Measurements from ENCODE around the gene SMIM35. TPM values are rescaled to one million over a fixed set of nuclear protein-coding genes. Genes with fewer than 3 reads are reported as not detected.
A peak's percentile ranks its signal among the peaks of the same experiment; 100 is the strongest.

The SMIM35 gene
- total RNA-seq, 1 donor from 2014 or later: 0.14 TPM

DNA sequence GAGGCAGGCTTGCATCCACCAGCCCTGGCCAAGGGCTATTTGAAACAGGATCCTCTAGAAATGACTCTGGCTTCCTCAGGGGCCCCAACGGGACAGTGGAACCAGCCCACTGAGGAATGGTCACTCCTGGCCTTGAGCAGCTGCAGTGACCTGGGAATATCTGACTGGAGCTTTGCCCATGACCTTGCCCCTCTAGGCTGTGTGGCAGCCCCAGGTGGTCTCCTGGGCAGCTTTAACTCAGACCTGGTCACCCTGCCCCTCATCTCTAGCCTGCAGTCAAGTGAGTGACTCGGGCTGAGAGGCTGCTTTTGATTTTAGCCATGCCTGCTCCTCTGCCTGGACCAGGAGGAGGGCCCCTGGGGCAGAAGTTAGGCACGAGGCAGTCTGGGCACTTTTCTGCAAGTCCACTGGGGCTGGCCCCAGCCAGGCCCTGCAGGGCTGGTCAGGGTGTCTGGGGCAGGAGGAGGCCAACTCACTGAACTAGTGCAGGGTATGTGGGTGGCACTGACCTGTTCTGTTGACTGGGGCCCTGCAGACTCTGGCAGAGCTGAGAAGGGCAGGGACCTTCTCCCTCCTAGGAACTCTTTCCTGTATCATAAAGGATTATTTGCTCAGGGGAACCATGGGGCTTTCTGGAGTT is 87.3 kb downstream of the SMIM35 start:
- Mint-ChIP-seq H3K36me3 (ENCODE audit: low read depth) (peaks cover 74% of the 10 kb centered on the region), H3K9me3 (peaks cover 12% of the 10 kb centered on the region), H3K4me3 (peak overlapping the region; percentile 42), H3K4me1 (peaks cover 84% of the 10 kb centered on the region), H3K27me3 (no peaks in the 10 kb centered on the region), H3K27ac (peak overlapping the region; percentile 99)
- DNase-seq: peak; percentile 66
- intact Hi-C loops (cut with micrococcal nuclease): no loop called here

- H3K27ac Mint-ChIP-seq: peak overlapping the region; percentile 87
- H3K36me3 Mint-ChIP-seq (ENCODE audit: low read depth): peaks cover 76% of the 10 kb centered on the region
- intact Hi-C loops (cut with micrococcal nuclease): loop anchor here (1.0 kb wide), 1 partner anchor 13 kb away; the partner anchor contains the start of gene IL10RA
- DNase-seq: no peak
- H3K9me3 Mint-ChIP-seq: peaks cover 6% of the 10 kb centered on the region
- H3K4me1 Mint-ChIP-seq: peaks cover 82% of the 10 kb centered on the region
- H3K4me3 Mint-ChIP-seq: peak overlapping the region; percentile 29
- H3K27me3 Mint-ChIP-seq: no peaks in the 10 kb centered on the region
These were observed 88.0 kb downstream of the SMIM35 start for GRCh38 chr11:117998664-117999353.

DNA sequence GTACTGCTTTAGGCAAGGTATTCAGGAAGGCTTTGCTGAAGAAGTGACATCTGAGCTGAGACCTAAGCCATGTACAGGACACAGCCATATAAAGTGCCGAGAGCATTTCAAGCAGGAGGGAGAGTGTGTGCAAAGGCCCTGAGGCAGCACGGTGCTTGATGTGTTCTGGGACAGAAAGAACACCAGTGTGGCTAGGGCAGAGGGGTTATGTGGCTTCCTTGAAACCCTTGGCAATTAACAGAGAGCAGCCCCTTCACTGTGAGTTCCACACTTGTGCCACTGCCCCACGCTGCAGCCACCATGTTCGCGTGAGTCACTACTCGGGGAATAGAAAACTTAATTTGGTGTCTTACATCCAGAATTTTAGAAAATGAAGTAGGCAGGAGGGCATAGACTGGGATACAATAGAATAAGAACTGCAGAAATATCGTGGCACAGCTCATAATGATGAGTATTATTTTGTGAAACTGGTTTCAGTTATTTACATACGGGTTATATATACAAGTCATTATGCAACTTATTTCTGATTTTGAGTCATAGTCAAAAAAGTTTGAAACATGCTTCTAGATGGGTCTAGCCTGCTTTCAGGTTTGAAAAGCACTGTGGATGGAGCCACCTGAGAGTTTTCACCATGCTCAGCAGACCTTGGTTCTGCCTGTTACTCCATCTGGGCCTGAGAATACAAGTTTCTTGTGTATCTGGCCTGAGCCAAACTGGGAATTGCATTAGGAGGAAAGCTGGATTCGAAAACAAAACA is 88.8 kb downstream of the SMIM35 start:
- Mint-ChIP-seq H3K9me3 (no peaks in the 10 kb centered on the region), H3K4me3 (peak overlapping the region; percentile 29), H3K27ac (peak overlapping the region; percentile 87), H3K4me1 (peaks cover 81% of the 10 kb centered on the region), H3K27me3 (no peaks in the 10 kb centered on the region), H3K36me3 (ENCODE audit: low read depth) (peaks cover 79% of the 10 kb centered on the region)
- intact Hi-C loops (cut with micrococcal nuclease): loop anchor here (1.0 kb wide), 1 partner anchor 12 kb away; the partner anchor contains the start of gene IL10RA
- peak; percentile 63 for DNase-seq

DNA sequence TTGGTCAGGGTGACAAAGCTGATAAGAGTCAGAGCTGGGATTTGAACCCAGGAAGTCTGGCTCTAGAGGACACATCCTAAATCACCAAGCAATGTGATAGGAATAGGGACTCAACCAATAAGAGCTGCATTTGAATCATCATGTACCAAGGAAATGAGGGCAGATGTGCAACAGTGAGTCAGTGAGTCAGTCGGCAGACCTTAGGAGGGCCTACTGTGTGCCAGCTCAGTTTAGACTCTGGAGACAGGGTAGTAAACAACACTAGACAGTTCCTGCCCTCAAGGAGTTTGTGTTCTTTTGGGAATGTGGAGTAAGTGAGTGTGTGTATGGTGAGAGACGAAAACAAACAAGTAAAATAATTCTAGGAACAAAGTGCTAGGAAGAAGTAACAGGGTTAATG is 89.4 kb downstream of the SMIM35 start:
- Mint-ChIP-seq H3K9me3 (no peaks in the 10 kb centered on the region), H3K36me3 (ENCODE audit: low read depth) (peaks cover 85% of the 10 kb centered on the region), H3K27ac (peak overlapping the region; percentile 87), H3K4me1 (peaks cover 81% of the 10 kb centered on the region), H3K4me3 (peak overlapping the region; percentile 8), H3K27me3 (no peaks in the 10 kb centered on the region)
- intact Hi-C loops (cut with micrococcal nuclease): no loop called here
- no peak for DNase-seq

DNA sequence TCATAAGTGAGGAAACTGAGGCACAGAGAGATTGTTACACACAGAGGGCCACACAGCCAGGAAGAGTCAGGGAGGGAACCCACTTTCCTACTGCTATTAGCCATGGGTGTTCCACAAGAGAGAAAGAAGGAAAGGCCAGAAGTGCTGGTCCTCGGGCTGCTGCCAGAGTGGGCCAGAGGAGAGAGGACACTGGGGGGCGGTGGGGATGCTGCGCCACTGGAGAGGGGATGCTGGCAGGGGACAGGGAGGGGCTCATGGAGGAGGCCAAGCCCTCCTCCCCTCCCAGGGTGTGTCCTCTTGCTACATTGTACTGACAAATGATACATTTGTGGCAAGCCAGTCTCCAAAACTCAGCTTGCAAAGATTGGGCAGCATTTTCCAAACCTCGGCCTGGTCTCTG is 90.7 kb downstream of the SMIM35 start:
- H3K36me3 Mint-ChIP-seq (ENCODE audit: low read depth): peaks cover 92% of the 10 kb centered on the region
- no peaks in the 10 kb centered on the region for H3K9me3 Mint-ChIP-seq
- peaks cover 80% of the 10 kb centered on the region for H3K4me1 Mint-ChIP-seq
- no peak for DNase-seq
- no peaks in the 10 kb centered on the region for H3K27me3 Mint-ChIP-seq
- intact Hi-C loops (cut with micrococcal nuclease): no loop called here
- H3K27ac Mint-ChIP-seq: peak overlapping the region; percentile 86
- no peak overlapping the region for H3K4me3 Mint-ChIP-seq

GRCh38 chr11:117995472-117995871 is 91.3 kb downstream of the SMIM35 start:
- Mint-ChIP-seq H3K9me3 (no peaks in the 10 kb centered on the region), H3K4me3 (no peak overlapping the region), H3K27me3 (no peaks in the 10 kb centered on the region), H3K36me3 (ENCODE audit: low read depth) (peaks cover 95% of the 10 kb centered on the region), H3K4me1 (peaks cover 77% of the 10 kb centered on the region), H3K27ac (peak overlapping the region; percentile 86)
- intact Hi-C loops (cut with micrococcal nuclease): no loop called here
- no peak for DNase-seq

DNA sequence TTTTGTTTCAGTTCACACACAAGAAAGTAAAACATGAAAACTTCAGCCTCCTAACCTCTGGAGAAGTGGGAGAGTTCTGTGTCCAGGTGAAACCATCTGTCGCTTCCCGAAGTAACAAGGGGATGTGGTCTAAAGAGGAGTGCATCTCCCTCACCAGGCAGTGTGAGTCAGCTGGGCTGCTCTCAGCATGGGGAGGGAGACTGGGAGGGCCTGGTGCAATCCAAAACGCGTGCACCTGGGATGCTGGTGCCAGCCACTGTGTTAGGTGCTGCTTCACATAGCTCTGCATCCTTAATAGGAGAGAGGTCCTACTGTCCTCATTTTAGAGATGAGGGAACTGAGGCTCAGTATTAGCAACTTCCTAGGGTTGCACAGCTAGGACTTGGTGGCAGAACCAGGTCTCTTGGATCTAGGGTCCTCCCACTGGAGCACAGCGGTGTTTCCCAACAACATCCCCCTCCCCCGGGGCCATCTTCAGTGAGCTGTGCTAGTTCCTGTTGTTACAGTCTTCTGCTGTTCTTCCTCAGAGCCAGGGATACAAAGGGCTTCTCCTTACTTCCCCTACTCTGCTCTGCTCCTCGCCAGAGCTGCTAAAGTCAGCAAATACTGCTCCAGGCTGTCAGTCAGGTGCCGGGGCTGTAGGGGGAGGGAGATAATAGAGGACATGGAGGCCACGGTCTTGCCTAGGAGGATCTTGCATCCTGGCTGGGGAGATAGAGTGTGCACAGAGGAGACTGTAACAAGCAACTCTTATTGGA is 92.6 kb downstream of the SMIM35 start:
- Mint-ChIP-seq H3K4me3 (peak overlapping the region; percentile 51), H3K36me3 (ENCODE audit: low read depth) (peaks cover 95% of the 10 kb centered on the region), H3K9me3 (no peaks in the 10 kb centered on the region), H3K27me3 (no peaks in the 10 kb centered on the region), H3K27ac (peak overlapping the region; percentile 22), H3K4me1 (peaks cover 78% of the 10 kb centered on the region)
- intact Hi-C loops (cut with micrococcal nuclease): no loop called here
- no peak for DNase-seq

- no peak for DNase-seq
- Mint-ChIP-seq H3K4me3 (peak overlapping the region; percentile 64), H3K27me3 (no peaks in the 10 kb centered on the region), H3K27ac (peak overlapping the region; percentile 56), H3K36me3 (ENCODE audit: low read depth) (peaks cover 95% of the 10 kb centered on the region), H3K4me1 (peaks cover 79% of the 10 kb centered on the region), H3K9me3 (no peaks in the 10 kb centered on the region)
- intact Hi-C loops (cut with micrococcal nuclease): no loop called here
These were observed 94.1 kb downstream of the SMIM35 start for GRCh38 chr11:117992620-117993019.

DNA sequence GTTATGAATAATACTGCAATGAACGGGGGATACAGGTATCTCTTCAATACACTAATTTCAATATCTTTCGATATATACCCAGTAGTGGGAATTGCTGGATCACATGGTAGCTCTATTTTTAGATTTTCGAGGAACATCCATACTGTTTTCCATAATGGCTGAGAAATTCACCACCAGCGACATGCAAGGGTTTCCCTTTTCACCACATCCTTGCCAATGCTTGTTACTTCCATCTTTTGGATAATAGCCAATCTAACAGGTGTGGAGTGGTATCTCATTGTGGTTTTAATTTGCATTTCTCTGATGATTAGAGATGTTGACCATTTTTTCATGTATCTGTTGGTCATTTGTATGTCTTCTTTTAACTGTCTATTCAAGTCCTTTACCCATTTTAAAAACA is 94.6 kb downstream of the SMIM35 start:
- peaks cover 95% of the 10 kb centered on the region for H3K36me3 Mint-ChIP-seq (ENCODE audit: low read depth)
- no peak for DNase-seq

DNA sequence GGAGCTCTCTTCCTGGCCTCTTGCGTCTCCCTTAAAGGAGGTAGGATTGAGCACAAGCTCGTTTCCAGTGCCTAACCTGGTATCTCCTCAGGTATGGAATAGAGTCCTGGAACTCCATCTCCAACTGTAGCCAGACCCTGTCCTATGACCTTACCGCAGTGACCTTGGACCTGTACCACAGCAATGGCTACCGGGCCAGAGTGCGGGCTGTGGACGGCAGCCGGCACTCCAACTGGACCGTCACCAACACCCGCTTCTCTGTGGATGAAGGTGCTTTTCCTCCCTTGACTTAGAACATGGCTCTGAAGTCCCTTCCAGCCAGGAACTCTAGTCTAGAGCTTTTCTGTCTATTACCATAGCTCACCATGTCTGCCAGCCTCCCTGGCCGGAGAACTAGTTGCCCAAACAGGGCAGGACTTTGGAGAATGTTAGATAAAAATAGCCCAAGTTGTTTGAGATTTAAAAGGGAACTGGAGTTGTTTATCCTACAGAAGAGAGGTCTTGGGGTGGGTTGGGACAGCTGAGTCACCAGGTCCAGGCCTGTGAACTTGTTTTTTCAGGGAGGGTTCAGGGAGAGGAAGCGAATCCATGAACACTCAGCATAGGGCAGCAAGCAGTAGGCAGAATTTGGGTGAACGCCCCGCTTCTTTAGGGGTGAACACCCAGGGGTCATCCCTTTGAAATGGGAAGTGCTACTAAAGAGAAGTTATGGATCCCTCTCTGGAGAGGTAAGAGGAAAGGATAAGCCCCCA is 97.2 kb downstream of the SMIM35 start:
- intact Hi-C loops (cut with micrococcal nuclease): loop anchor here (5.0 kb wide), 2 partner anchors 172 to 318 kb away; no protein-coding TSS in a partner anchor
- Mint-ChIP-seq H3K27me3 (no peaks in the 10 kb centered on the region), H3K27ac (peak overlapping the region; percentile 69), H3K4me1 (peaks cover 76% of the 10 kb centered on the region), H3K9me3 (no peaks in the 10 kb centered on the region), H3K4me3 (peak overlapping the region; percentile 88), H3K36me3 (ENCODE audit: low read depth) (peaks cover 84% of the 10 kb centered on the region)
- DNase-seq: no peak

More for the DNA sequence above, 94.6 kb downstream of the SMIM35 start:
- intact Hi-C loops (cut with micrococcal nuclease): no loop called here
- Mint-ChIP-seq H3K4me3 (peak overlapping the region; percentile 64), H3K27me3 (no peaks in the 10 kb centered on the region), H3K9me3 (no peaks in the 10 kb centered on the region), H3K4me1 (peaks cover 79% of the 10 kb centered on the region), H3K27ac (no peak overlapping the region)

DNA sequence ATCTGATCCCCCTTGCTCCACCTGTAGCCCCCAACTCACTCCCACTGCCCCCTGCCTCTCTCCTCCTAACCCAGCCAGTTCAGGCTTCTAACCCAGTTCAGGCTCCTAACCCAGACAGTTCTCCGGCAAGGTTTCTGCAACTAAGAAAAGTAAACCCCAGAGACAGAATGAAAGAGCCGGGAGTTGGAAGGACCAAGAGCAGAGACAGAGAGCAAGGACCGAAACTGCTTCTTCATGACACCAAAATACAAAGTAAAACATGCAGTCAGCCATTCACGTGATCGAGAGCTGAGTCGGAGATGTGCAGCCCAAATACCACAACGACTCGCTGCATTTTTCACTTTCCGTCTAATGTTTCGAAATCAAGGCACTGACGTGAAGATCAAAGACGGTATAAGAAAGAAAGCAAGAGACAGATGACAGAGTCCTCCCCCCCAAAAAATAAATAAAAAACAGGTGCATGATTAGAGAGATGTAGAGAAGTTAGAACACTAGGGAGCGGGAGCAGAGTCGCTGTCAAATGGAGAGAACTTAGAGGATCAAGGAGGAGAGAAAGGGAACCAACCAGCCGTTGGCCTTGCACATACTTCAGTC is 99.7 kb downstream of the SMIM35 start:
- Mint-ChIP-seq H3K27me3 (no peaks in the 10 kb centered on the region), H3K4me1 (peaks cover 73% of the 10 kb centered on the region), H3K36me3 (ENCODE audit: low read depth) (peaks cover 71% of the 10 kb centered on the region), H3K4me3 (peak overlapping the region; percentile 88), H3K27ac (peak overlapping the region; percentile 98), H3K9me3 (peaks cover 6% of the 10 kb centered on the region)
- peak; percentile 92 for DNase-seq
- intact Hi-C loops (cut with micrococcal nuclease): loop anchor here (1.0 to 5.0 kb wide), 8 partner anchors 11 to 320 kb away; no protein-coding TSS in a partner anchor

Measured in activated CD4-positive, alpha-beta T cell treated with anti-CD3 and anti-CD28 coated beads, Interleukin-2, amount 10 ng/mL, durations not matched to agents 24 days and 14 days (primary cell).